Neural progenitor cell (in vitro differentiated cells): ENCODE measurements around the gene INPP5J. TPM values are rescaled to one million over a fixed set of nuclear protein-coding genes. Genes with fewer than 3 reads are reported as not detected.

Experiments used
- DNase-seq: peaks from one replicate; pipeline ENCODE4 v3.0.0-alpha.2; 2016; ENCODE audit warnings: low spot score
- H2AFZ ChIP-seq: fragments of 200-600 bp; sonication (generic); replicated peaks from 2 replicates; pipeline ENCODE4 v1.6.1; 2016; ENCODE audit warnings: antibody characterized with exemption
- H3F3A ChIP-seq: fragments of 200-600 bp; sonication (generic); 2 replicates; pipeline ENCODE4 v1.6.1; 2016; ENCODE audit warnings: antibody characterized with exemption, low read depth
- H3K27ac ChIP-seq: fragments of 200-600 bp; sonication (generic); 2 replicates; pipeline ENCODE4 v1.5.1; 2016; ENCODE audit warnings: mild to moderate bottlenecking
- H3K27me3 ChIP-seq: fragments of 200-600 bp; sonication (generic); 2 replicates; pipeline ENCODE4 v1.6.1; 2016; ENCODE audit warnings: mild to moderate bottlenecking, moderate library complexity
- H3K36me3 ChIP-seq: fragments of 200-600 bp; sonication (generic); 2 replicates; pipeline ENCODE4 v1.5.1; 2016
- H3K4me1 ChIP-seq: fragments of 200-600 bp; sonication (generic); 2 replicates; pipeline ENCODE4 v1.6.1; 2016; ENCODE audit warnings: mixed run types
- H3K4me2 ChIP-seq: fragments of 200-600 bp; sonication (generic); 2 replicates; pipeline ENCODE4 v1.6.1; 2016
- H3K4me3 ChIP-seq: fragments of 200-600 bp; sonication (generic); 2 replicates; pipeline ENCODE4 v1.5.1; 2016
- H3K79me2 ChIP-seq: fragments of 200-600 bp; sonication (generic); 2 replicates; pipeline ENCODE4 v1.6.1; 2016; ENCODE audit warnings: low read depth
- H3K9ac ChIP-seq: fragments of 200-600 bp; sonication (generic); 2 replicates; pipeline ENCODE4 v1.6.1; 2016
- H3K9me3 ChIP-seq: fragments of 200-600 bp; sonication (generic); 2 replicates; pipeline ENCODE4 v1.5.1; 2016; ENCODE audit warnings: low read depth
- H4K20me1 ChIP-seq: fragments of 200-600 bp; sonication (generic); 2 replicates; pipeline ENCODE4 v1.6.1; 2016; ENCODE audit warnings: low read depth
- H3K27ac Mint-ChIP-seq: 3 replicates; pipeline ENCODE4 v1.8.0; 2021; ENCODE audit warnings: mixed read lengths
- H3K27me3 Mint-ChIP-seq: 2 replicates; pipeline ENCODE4 v1.8.0; 2022; ENCODE audit warnings: low read depth, mild to moderate bottlenecking, inconsistent platforms, moderate library complexity, mixed read lengths; ENCODE audit not compliant: insufficient read depth
- H3K36me3 Mint-ChIP-seq: 3 replicates; pipeline ENCODE4 v1.8.0; 2021; ENCODE audit warnings: mixed read lengths
- H3K4me1 Mint-ChIP-seq: 3 replicates; pipeline ENCODE4 v1.8.0; 2021; ENCODE audit warnings: mixed read lengths
- H3K4me3 Mint-ChIP-seq: 3 replicates; pipeline ENCODE4 v1.8.0; 2021; ENCODE audit warnings: mild to moderate bottlenecking, moderate library complexity, mixed read lengths
- H3K9me3 Mint-ChIP-seq: 3 replicates; pipeline ENCODE4 v1.8.0; 2020; ENCODE audit warnings: mixed read lengths
- CTCF ChIP-seq: fragments of 200-600 bp; sonication (generic); IDR thresholded peaks from 2 replicates; pipeline ENCODE4 v1.5.1; 2017; ENCODE audit warnings: antibody characterized with exemption, mild to moderate bottlenecking
- EZH2 ChIP-seq: fragments of 200-600 bp; sonication (generic); IDR thresholded peaks from 2 replicates; pipeline ENCODE4 v1.6.1; 2017; ENCODE audit warnings: antibody characterized with exemption, mild to moderate bottlenecking, moderate library complexity
- EZH2phosphoT487 ChIP-seq: fragments of 200-600 bp; sonication (generic); IDR thresholded peaks from 2 replicates; pipeline ENCODE4 v1.6.1; 2017; ENCODE audit warnings: antibody characterized with exemption
- total RNA-seq: library from RNA; depleted of rRNA; stranded (reverse); fragments of >200 nt; gene quantifications from 2 replicates; pipeline ENCODE4 v1.2.3, GENCODE V29; 2015; ENCODE audit warnings: low replicate concordance

The INPP5J gene
- total RNA-seq, 1 donor from 2014 or later, result 1.5 TPM

GRCh38 chr22:31143038-31143437 lies 20.3 kb downstream of the INPP5J start:
- H3K9me3 Mint-ChIP-seq, result peaks cover 19% of the 10 kb centered on the region
- H3K9ac ChIP-seq, result no peak overlapping the region
- peaks cover 15% of the 10 kb centered on the region for H3K4me1 ChIP-seq
- no peak overlapping the region for H3K4me3 Mint-ChIP-seq
- no peak overlapping the region for H2AFZ ChIP-seq
- H3K27me3 Mint-ChIP-seq, result peaks cover 10% of the 10 kb centered on the region
- H3K4me1 Mint-ChIP-seq, result peaks cover 20% of the 10 kb centered on the region
- no peak for DNase-seq
- no peak overlapping the region for H3K4me2 ChIP-seq
- H3K36me3 Mint-ChIP-seq, result no peaks in the 10 kb centered on the region
- no peak overlapping the region for H3K27ac ChIP-seq
- H3K36me3 ChIP-seq, result no peaks in the 10 kb centered on the region
- TF ChIP-seq EZH2 (no peak), EZH2phosphoT487 (no peak), CTCF (no peak)
- no peaks in the 10 kb centered on the region for H3K79me2 ChIP-seq
- H4K20me1 ChIP-seq, result no peaks in the 10 kb centered on the region
- H3K27ac Mint-ChIP-seq, result peak overlapping the region; percentile 3
- H3K27me3 ChIP-seq, result peaks cover 8% of the 10 kb centered on the region
- peaks cover 6% of the 10 kb centered on the region for H3K9me3 ChIP-seq
- H3F3A ChIP-seq, result peaks cover 4% of the 10 kb centered on the region
- H3K4me3 ChIP-seq, result no peak overlapping the region

- no peaks in the 10 kb centered on the region for H4K20me1 ChIP-seq
- no peak for DNase-seq
- H3K36me3 ChIP-seq, result no peaks in the 10 kb centered on the region
- no peak overlapping the region for H3K9ac ChIP-seq
- no peak overlapping the region for H3K4me3 Mint-ChIP-seq
- H3K27ac ChIP-seq, result no peak overlapping the region
- peaks cover 10% of the 10 kb centered on the region for H3K27me3 Mint-ChIP-seq
- peaks cover 6% of the 10 kb centered on the region for H3K9me3 ChIP-seq
- no peaks in the 10 kb centered on the region for H3K79me2 ChIP-seq
- H2AFZ ChIP-seq, result no peak overlapping the region
- peaks cover 15% of the 10 kb centered on the region for H3K4me1 ChIP-seq
- H3F3A ChIP-seq, result peaks cover 4% of the 10 kb centered on the region
- H3K27me3 ChIP-seq, result peaks cover 8% of the 10 kb centered on the region
- H3K4me2 ChIP-seq, result no peak overlapping the region
- H3K27ac Mint-ChIP-seq, result peak overlapping the region; percentile 3
- H3K36me3 Mint-ChIP-seq, result no peaks in the 10 kb centered on the region
- peaks cover 19% of the 10 kb centered on the region for H3K9me3 Mint-ChIP-seq
- peaks cover 15% of the 10 kb centered on the region for H3K4me1 Mint-ChIP-seq
- no peak overlapping the region for H3K4me3 ChIP-seq
- no peak for TF ChIP-seq EZH2
- no peak for TF ChIP-seq CTCF
- TF ChIP-seq EZH2phosphoT487, result no peak
These were observed 20.8 kb downstream of the INPP5J start for GRCh38 chr22:31143537-31143936.

- no peak overlapping the region for H3K4me3 Mint-ChIP-seq
These were observed 21.5 kb downstream of the INPP5J start for GRCh38 chr22:31144223-31144622.

More at GRCh38 chr22:31144223-31144622, 21.5 kb downstream of the INPP5J start:
- H3K4me2 ChIP-seq, result no peak overlapping the region
- H3K36me3 ChIP-seq, result no peaks in the 10 kb centered on the region
- peaks cover 8% of the 10 kb centered on the region for H3K27me3 ChIP-seq
- H2AFZ ChIP-seq, result no peak overlapping the region
- Mint-ChIP-seq H3K9me3 (peaks cover 19% of the 10 kb centered on the region), H3K36me3 (no peaks in the 10 kb centered on the region), H3K27me3 (peaks cover 7% of the 10 kb centered on the region), H3K4me1 (peaks cover 10% of the 10 kb centered on the region), H3K27ac (no peak overlapping the region)
- no peak overlapping the region for H3K4me3 ChIP-seq
- H3F3A ChIP-seq, result peaks cover 4% of the 10 kb centered on the region
- no peak for DNase-seq
- H3K27ac ChIP-seq, result no peak overlapping the region
- peaks cover 6% of the 10 kb centered on the region for H3K9me3 ChIP-seq
- H3K79me2 ChIP-seq, result no peaks in the 10 kb centered on the region
- no peak for TF ChIP-seq EZH2
- TF ChIP-seq EZH2phosphoT487, result no peak
- TF ChIP-seq CTCF, result no peak
- peaks cover 15% of the 10 kb centered on the region for H3K4me1 ChIP-seq
- no peak overlapping the region for H3K9ac ChIP-seq
- no peaks in the 10 kb centered on the region for H4K20me1 ChIP-seq
